ENCODE results near the gene KIAA0040.

GRCh38 chr1:175120511-175120910, 72.1 kb downstream of the KIAA0040 start:
- TF ChIP-seq YY1 (IDR thresholded peaks at IDR 0.05; ENCODE audit: insufficient read depth, insufficient read length) (no peak), SUZ12 (IDR thresholded peaks at IDR 0.05; ENCODE audit: extremely low read depth, insufficient read depth, insufficient read length) (no peak)
